GM12891 (cell line): Measurements from ENCODE around the gene ANO3.

ENCODE experiments used
- POLR2A ChIP-seq: IDR thresholded peaks from 2 replicates; pipeline ENCODE4 v1.6.1; 2011; ENCODE audit warnings: low read depth, low read length, control low read depth
- TAF1 ChIP-seq: IDR thresholded peaks from 2 replicates; pipeline ENCODE4 v1.6.1; 2011; ENCODE audit warnings: low read depth, low read length, control low read depth

- TF ChIP-seq TAF1, result no peak
- no peak for TF ChIP-seq POLR2A
These were observed 10.4 kb upstream of the ANO3 start for GRCh38 chr11:26321516-26321915.
